ENCODE results near the gene PTPN23.
A peak's percentile ranks its signal among the peaks of the same experiment; 100 is the strongest.
"Not testable (repeated sequence)": the region's sequence is repeated elsewhere in the genome, so short reads cannot be mapped to it uniquely, and the experiment has no call there.

Gene PTPN23

GRCh38 chr3:47380601-47381316 lies at the start of gene PTPN23:
Gene PTPN23, plus strand, starts transcription at chr3:47381021. Its CDS starts 76 bp downstream, at chr3:47381097.
- peak; percentile 95 to 99 for DNase-seq (ENCODE audit: low read depth in 2 of 2, low spot score in 1 of 2)

- no peak for DNase-seq (ENCODE audit: low read depth in 2 of 2, low spot score in 1 of 2)
Measured at GRCh38 chr3:47333907-47334306, 46.9 kb upstream of the PTPN23 start.

GRCh38 chr3:47337656-47338055 lies 43.2 kb upstream of the PTPN23 start:
- no peak for DNase-seq (ENCODE audit: low read depth in 2 of 2, low spot score in 1 of 2)

- no peak for DNase-seq (ENCODE audit: low read depth in 2 of 2, low spot score in 1 of 2)
Measured at GRCh38 chr3:47339951-47340350, 40.9 kb upstream of the PTPN23 start.

GRCh38 chr3:47340866-47341265 lies 40.0 kb upstream of the PTPN23 start:
- no peak for DNase-seq (ENCODE audit: low read depth in 2 of 2, low spot score in 1 of 2)

GRCh38 chr3:47342151-47342550 lies 38.7 kb upstream of the PTPN23 start:
- no peak for DNase-seq (ENCODE audit: low read depth in 2 of 2, low spot score in 1 of 2)

- no peak for DNase-seq (ENCODE audit: low read depth in 2 of 2, low spot score in 1 of 2)
Measured at GRCh38 chr3:47342812-47343211, 38.0 kb upstream of the PTPN23 start.

- DNase-seq (ENCODE audit: low read depth in 2 of 2, low spot score in 1 of 2), result no peak
Measured at GRCh38 chr3:47343471-47343971, 37.3 kb upstream of the PTPN23 start.

GRCh38 chr3:47344971-47345370 lies 35.9 kb upstream of the PTPN23 start:
- DNase-seq (ENCODE audit: low read depth in 2 of 2, low spot score in 1 of 2), result no peak

GRCh38 chr3:47347217-47347801 lies 33.5 kb upstream of the PTPN23 start:
- DNase-seq (ENCODE audit: low read depth in 2 of 2, low spot score in 1 of 2), result no peak

- DNase-seq (ENCODE audit: low read depth in 2 of 2, low spot score in 1 of 2), result no peak
Measured at GRCh38 chr3:47348411-47349154, 32.2 kb upstream of the PTPN23 start.

GRCh38 chr3:47355010-47355409 lies 25.8 kb upstream of the PTPN23 start:
- DNase-seq (ENCODE audit: low read depth in 2 of 2, low spot score in 1 of 2), result no peak

GRCh38 chr3:47356201-47356600 lies 24.6 kb upstream of the PTPN23 start:
- no peak for DNase-seq (ENCODE audit: low read depth in 2 of 2, low spot score in 1 of 2)

- DNase-seq (ENCODE audit: low read depth in 2 of 2, low spot score in 1 of 2), result no peak
Measured at GRCh38 chr3:47359323-47359722, 21.5 kb upstream of the PTPN23 start.

- DNase-seq (ENCODE audit: low read depth in 2 of 2, low spot score in 1 of 2), result not testable (repeated sequence)
Measured at GRCh38 chr3:47360110-47360517, 20.7 kb upstream of the PTPN23 start.

GRCh38 chr3:47362701-47363100 lies 18.1 kb upstream of the PTPN23 start:
- DNase-seq (ENCODE audit: low read depth in 2 of 2, low spot score in 1 of 2), result no peak

GRCh38 chr3:47365213-47366153 lies 15.3 kb upstream of the PTPN23 start:
- no peak for DNase-seq (ENCODE audit: low read depth in 2 of 2, low spot score in 1 of 2)

GRCh38 chr3:47366833-47367232 lies 14.0 kb upstream of the PTPN23 start:
- no peak for DNase-seq (ENCODE audit: low read depth in 2 of 2, low spot score in 1 of 2)

- no peak for DNase-seq (ENCODE audit: low read depth in 2 of 2, low spot score in 1 of 2)
Measured at GRCh38 chr3:47367631-47368030, 13.2 kb upstream of the PTPN23 start.

GRCh38 chr3:47370020-47370419 lies 10.8 kb upstream of the PTPN23 start:
- not testable (repeated sequence) for DNase-seq (ENCODE audit: low read depth in 2 of 2, low spot score in 1 of 2)
